ENCODE results near the gene SGIP1. TPM values are rescaled to one million over a fixed set of nuclear protein-coding genes. Genes with fewer than 3 reads are reported as not detected.
"Not testable (repeated sequence)": the region's sequence is repeated elsewhere in the genome, so short reads cannot be mapped to it uniquely, and the experiment has no call there.

Gene SGIP1
- total and polyA plus RNA-seq, 8 donors: 0.31 to 2.3 (median 1.1) TPM

DNA sequence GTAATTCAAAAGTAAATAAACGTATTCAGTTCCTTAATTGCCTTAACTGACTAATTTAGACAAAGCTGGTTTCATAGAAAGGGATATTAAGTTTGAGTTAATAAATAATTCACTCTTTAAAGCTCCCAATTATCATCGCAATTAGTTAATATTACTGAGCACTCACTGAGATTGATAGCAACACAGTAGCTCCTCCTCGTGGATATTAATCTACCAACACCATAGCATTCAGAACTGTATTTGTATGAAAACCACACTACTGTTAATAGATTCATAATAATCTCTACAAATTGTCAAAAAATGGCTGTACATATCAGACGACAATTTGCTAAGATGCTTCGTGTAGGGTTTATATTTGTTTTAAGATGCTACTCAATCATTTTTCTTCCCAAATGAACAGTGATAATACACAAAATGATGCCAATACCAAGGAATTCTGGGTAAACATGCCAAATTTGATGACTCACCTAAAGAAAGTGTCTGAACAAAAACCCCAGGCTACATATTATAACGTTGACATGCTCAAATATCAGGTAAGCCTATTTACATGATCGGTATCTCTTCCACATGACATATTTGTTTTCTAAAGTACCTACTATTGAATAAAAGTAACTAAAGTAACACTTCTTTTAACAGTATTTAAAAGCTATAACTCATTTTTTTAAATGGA, 199.5 kb downstream of the SGIP1 start:
- H3K4me3 ChIP-seq: no peak overlapping the region
- H3K27ac ChIP-seq: no peak overlapping the region
- intact Hi-C loops (cut with DNase I): no loop called here
- FAIRE-seq (no peak), ATAC-seq (no peak), DNase-seq (no peak)
- H3K36me3 ChIP-seq: no peaks in the 10 kb centered on the region
- TF ChIP-seq, protein P1, sequence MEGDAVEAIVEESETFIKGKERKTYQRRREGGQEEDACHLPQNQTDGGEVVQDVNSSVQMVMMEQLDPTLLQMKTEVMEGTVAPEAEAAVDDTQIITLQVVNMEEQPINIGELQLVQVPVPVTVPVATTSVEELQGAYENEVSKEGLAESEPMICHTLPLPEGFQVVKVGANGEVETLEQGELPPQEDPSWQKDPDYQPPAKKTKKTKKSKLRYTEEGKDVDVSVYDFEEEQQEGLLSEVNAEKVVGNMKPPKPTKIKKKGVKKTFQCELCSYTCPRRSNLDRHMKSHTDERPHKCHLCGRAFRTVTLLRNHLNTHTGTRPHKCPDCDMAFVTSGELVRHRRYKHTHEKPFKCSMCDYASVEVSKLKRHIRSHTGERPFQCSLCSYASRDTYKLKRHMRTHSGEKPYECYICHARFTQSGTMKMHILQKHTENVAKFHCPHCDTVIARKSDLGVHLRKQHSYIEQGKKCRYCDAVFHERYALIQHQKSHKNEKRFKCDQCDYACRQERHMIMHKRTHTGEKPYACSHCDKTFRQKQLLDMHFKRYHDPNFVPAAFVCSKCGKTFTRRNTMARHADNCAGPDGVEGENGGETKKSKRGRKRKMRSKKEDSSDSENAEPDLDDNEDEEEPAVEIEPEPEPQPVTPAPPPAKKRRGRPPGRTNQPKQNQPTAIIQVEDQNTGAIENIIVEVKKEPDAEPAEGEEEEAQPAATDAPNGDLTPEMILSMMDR (IDR thresholded peaks at IDR 0.05): no peak
- H3K4me1 ChIP-seq: no peaks in the 10 kb centered on the region
- H3K27me3 ChIP-seq: no peaks in the 10 kb centered on the region
- 44 to 55% methylated on average over 7 of the region's 7 CpGs for WGBS, 2 donors
- no peaks in the 10 kb centered on the region for H3K9me3 ChIP-seq

DNA sequence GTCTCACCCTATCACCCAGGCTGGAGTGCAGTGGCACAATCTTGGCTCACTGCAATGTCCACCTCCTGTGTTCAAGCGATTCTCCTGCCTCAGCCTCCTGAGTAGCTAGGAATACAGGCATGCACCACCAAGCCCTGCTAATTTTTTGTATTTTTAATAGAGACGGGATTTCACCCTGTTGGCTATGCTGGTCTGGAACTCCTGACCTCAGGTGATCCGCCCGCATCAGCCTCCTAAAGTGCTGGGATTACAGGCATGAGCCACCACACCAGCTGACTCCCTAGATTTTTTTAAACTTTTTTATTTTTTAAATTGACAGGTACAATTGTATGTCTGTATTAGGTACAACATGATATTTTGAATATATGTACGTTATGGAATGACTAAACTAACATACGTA, 200.6 kb downstream of the SGIP1 start:
- H3K9me3 ChIP-seq; H3K27ac ChIP-seq; H3K4me3 ChIP-seq; intact Hi-C loops (cut with DNase I); H3K36me3 ChIP-seq; DNase-seq; FAIRE-seq; ATAC-seq; H3K27me3 ChIP-seq; H3K4me1 ChIP-seq: not testable (repeated sequence)
- WGBS, 2 donors: 62 to 68% methylated on average over 6 of the region's 6 CpGs

DNA sequence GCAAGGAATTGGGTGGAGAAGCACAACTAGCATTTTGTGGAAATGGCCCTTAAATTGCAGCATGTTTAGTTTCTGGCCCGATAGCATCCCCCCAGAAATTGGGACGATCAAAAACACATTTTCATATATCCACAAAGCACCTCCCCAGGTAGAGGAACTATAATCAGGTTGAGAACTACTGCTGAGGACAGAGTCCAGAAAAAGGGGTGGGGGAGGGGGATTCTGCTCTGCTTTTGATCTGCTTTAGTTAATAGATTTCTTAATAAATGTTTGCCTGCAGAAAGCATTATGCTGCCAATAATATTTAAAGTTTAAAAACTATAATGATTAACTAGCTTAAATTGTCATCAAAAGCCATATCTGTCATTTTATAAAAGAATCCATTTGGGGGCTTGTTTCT, 203.9 kb downstream of the SGIP1 start:
- no peaks in the 10 kb centered on the region for H3K4me1 ChIP-seq
- intact Hi-C loops (cut with DNase I): no loop called here
- H3K4me3 ChIP-seq: no peak overlapping the region
- no peak for FAIRE-seq
- 39 to 51% methylated on average over 2 of the region's 2 CpGs for WGBS, 2 donors
- TF ChIP-seq, protein P1 (IDR thresholded peaks at IDR 0.05): no peak
- no peak for ATAC-seq
- DNase-seq: no peak
- H3K9me3 ChIP-seq: no peaks in the 10 kb centered on the region
- H3K36me3 ChIP-seq: no peaks in the 10 kb centered on the region
- H3K27me3 ChIP-seq: no peaks in the 10 kb centered on the region
- H3K27ac ChIP-seq: no peak overlapping the region

DNA sequence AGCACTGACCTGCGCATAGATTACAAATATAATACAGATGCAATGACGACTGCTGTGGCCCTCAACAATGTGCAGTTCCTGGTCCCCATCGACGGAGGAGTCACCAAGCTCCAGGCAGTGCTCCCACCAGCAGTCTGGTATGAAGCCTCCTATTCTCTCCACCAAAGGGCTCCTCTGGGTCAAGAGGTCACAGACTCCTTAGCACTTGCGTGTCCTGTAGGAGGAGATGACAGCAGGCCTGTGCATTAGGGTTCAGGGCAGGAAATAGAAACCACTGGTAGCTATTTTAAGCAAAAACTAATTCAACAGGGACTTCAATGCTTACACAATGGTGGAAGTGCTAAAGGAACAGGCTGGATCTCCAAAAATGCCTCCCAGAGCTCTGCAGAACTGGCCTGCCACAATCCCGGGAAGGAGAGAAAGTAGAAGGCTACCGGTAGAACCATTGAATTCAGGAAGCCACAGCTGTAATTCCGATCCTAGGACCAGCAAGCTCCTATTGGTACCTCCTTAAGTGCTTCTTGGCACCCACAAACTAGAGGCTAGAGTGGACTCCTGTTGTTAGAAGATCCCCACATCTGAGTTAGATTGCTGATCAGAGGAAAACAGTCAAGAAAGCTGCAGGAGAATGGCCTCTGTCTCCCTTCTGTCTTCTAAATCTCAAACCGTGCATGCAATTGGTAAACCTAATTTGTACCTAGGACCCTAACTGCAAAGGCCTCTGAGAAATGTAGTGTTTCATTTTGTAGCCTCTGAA, 205.6 kb downstream of the SGIP1 start:
- H3K9me3 ChIP-seq: no peaks in the 10 kb centered on the region
- 82 to 88% methylated on average over 9 of the region's 9 CpGs for WGBS, 2 donors
- H3K4me3 ChIP-seq: no peak overlapping the region
- ATAC-seq (no peak), FAIRE-seq (no peak), DNase-seq (no peak)
- no peaks in the 10 kb centered on the region for H3K27me3 ChIP-seq
- H3K36me3 ChIP-seq: no peaks in the 10 kb centered on the region
- no peak overlapping the region for H3K27ac ChIP-seq
- no peaks in the 10 kb centered on the region for H3K4me1 ChIP-seq
- TF ChIP-seq, protein P1 (IDR thresholded peaks at IDR 0.05): no peak
- intact Hi-C loops (cut with DNase I): no loop called here

DNA sequence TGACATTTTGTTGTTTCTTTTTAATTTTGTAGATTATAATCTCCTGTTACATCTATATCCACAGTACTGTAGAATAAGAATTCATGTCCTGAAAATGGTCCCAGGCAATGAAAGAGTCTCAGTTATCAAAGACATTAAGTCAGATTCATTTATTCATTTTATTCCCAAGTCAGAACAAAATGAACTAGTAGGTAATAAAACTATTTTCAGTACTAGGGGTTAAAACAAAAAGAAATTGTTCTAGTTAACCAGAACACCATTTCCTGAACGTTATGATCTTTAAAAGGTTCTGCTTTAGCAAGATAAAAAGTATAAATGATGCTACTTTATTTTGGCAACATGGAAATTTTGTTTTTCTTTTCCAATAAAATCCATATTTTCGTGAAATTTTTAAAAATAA, 211.5 kb downstream of the SGIP1 start:
- FAIRE-seq: no peak
- TF ChIP-seq, protein P1 (IDR thresholded peaks at IDR 0.05): no peak
- Histone ChIP-seq H3K4me1 (no peaks in the 10 kb centered on the region), H3K36me3 (no peaks in the 10 kb centered on the region), H3K4me3 (no peak overlapping the region), H3K9me3 (no peaks in the 10 kb centered on the region), H3K27me3 (no peaks in the 10 kb centered on the region), H3K27ac (no peak overlapping the region)
- 46 to 61% methylated on average over 2 of the region's 2 CpGs for WGBS, 2 donors
- DNase-seq: no peak
- no peak for ATAC-seq
- intact Hi-C loops (cut with DNase I): no loop called here
